ENCODE measurements around the gene LYL1.

LYL1 gene

GRCh38 chr19:13073263-13073662 lies 29.4 kb downstream of the LYL1 start:
- Histone ChIP-seq H3K4me2 (no peak overlapping the region), H3K27me3 (no peaks in the 10 kb centered on the region), H4K20me1 (peaks cover 0 to 61% (median 10%) of the 10 kb centered on the region in 11 experiments; a peak in 8 of 22 replicates), H3K4me3 (no peak overlapping the region), H3K27ac (no peak overlapping the region), H3K9ac (no peak overlapping the region), H3K9me3 (replicated peaks in 1 of 11) (no peaks in the 10 kb centered on the region), H3K4me1 (peaks cover 18 to 77% (median 70%) of the 10 kb centered on the region in 10 experiments), H3K36me3 (peaks cover 0 to 30% (median 19%) of the 10 kb centered on the region in 11 experiments; a peak in 15 of 22 replicates)
- no peak for TF ChIP-seq Cebpa-rat (IDR thresholded peaks at IDR 0.05)

- Histone ChIP-seq H3K9ac (peak overlapping the region in 1 of 11 experiments; percentile 22; a peak in 1 of 22 replicates), H3K27ac (peak overlapping the region in 1 of 11 experiments; percentile 2; a peak in 2 of 22 replicates)
Measured at GRCh38 chr19:13072188-13072908, 30.3 kb downstream of the LYL1 start.

GRCh38 chr19:13071444-13072187 lies 31.0 kb downstream of the LYL1 start:
- H3K27me3 ChIP-seq = no peaks in the 10 kb centered on the region
- peaks cover 0 to 55% (median 6%) of the 10 kb centered on the region in 11 experiments; a peak in 8 of 22 replicates for H4K20me1 ChIP-seq
- H3K27ac ChIP-seq = peak overlapping the region in 2 of 11 experiments; percentile 49 to 62; a peak in 4 of 22 replicates
- H3K9me3 ChIP-seq (replicated peaks in 1 of 11) = no peaks in the 10 kb centered on the region
- H3K4me1 ChIP-seq = peaks cover 15 to 76% (median 72%) of the 10 kb centered on the region in 10 experiments
- TF ChIP-seq Cebpa-rat (IDR thresholded peaks at IDR 0.05) = no peak
- H3K9ac ChIP-seq = 0 out of 22 replicates have a peak overlapping the region, but pooled peaks of 3 of the 11 experiments have one; percentile 22 to 54 (median 28)
- H3K36me3 ChIP-seq = peaks cover 0 to 27% (median 13%) of the 10 kb centered on the region in 11 experiments; a peak in 15 of 22 replicates
- H3K4me2 ChIP-seq = peak overlapping the region in 7 of 11 experiments; percentile 28 to 91 (median 81); a peak in 10 of 22 replicates
- no peak overlapping the region for H3K4me3 ChIP-seq

More at GRCh38 chr19:13072188-13072908, 30.3 kb downstream of the LYL1 start:
- no peak for TF ChIP-seq Cebpa-rat (IDR thresholded peaks at IDR 0.05)
- Histone ChIP-seq H3K4me3 (no peak overlapping the region), H3K4me1 (peaks cover 17 to 76% (median 72%) of the 10 kb centered on the region in 10 experiments), H3K9me3 (replicated peaks in 1 of 11) (no peaks in the 10 kb centered on the region), H3K27me3 (no peaks in the 10 kb centered on the region), H3K36me3 (peaks cover 0 to 27% (median 13%) of the 10 kb centered on the region in 11 experiments; a peak in 15 of 22 replicates), H3K4me2 (peak overlapping the region in 4 of 11 experiments; percentile 12 to 91 (median 56); a peak in 3 of 22 replicates), H4K20me1 (peaks cover 0 to 55% (median 10%) of the 10 kb centered on the region in 11 experiments; a peak in 8 of 22 replicates)

GRCh38 chr19:13070425-13071140 lies 32.1 kb downstream of the LYL1 start:
- Histone ChIP-seq H3K4me1 (peaks cover 20 to 76% (median 72%) of the 10 kb centered on the region in 10 experiments), H4K20me1 (peaks cover 0 to 53% (median under 1%) of the 10 kb centered on the region in 11 experiments; a peak in 6 of 22 replicates), H3K36me3 (peaks cover 0 to 24% (median 13%) of the 10 kb centered on the region in 11 experiments; a peak in 15 of 22 replicates), H3K27me3 (no peaks in the 10 kb centered on the region), H3K4me2 (peak overlapping the region in 10 of 11 experiments; percentile 26 to 91 (median 76); a peak in 19 of 22 replicates), H3K4me3 (no peak overlapping the region), H3K9ac (peak overlapping the region in 5 of 11 experiments; percentile 8 to 54 (median 48); a peak in 8 of 22 replicates), H3K27ac (peak overlapping the region in 8 of 11 experiments; percentile 4 to 62 (median 24); a peak in 10 of 22 replicates), H3K9me3 (replicated peaks in 1 of 11) (no peaks in the 10 kb centered on the region)
- TF ChIP-seq Cebpa-rat (IDR thresholded peaks at IDR 0.05) = no peak

DNA sequence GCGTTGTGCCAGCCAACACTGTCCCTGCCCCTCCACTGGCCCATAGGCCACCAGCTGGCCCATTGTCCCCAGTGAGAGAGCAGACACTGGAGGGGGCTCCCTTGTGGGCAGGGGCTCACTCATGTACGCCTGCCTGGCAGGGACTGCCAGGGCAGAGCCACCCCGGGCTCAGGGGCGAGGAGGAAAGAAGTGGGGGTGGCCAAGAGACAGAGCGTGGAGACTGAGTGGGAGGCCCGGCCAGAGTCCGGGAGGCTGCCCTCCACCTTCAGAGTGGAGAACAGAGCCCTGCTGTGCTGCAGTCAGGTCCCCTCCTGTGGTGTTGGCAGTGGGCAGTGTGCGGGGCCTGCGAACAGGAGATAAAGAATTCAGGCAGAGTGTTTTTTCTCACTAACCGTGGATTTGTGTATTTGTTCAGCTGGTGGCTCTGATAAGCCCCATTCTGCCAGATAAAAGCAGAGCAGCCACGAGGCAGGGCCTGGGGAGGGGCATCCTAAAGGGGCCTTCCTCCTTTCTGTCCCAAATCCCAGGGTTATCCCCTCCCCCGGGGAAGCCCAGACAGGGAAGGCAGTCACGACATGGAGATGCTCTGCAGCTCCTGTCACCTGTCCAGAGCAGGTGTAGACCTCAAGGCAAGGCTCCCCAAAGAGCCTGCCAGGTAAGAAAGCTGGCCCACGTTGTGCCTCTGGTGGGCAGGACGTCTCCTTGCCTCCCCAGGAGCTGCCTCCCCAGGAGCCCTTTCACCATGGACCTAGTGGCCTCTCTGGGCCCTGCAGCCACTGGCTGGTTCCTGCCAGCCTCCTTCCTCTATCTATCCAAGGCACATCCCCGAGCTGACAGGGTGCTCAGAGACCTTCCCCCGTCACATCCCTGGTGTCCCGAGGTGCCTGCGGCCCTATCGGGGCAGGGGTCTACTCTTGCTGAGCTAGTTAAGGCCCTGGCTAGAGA lies 33.0 kb downstream of the LYL1 start:
- H3K4me2 ChIP-seq = peak overlapping the region in 10 of 11 experiments; percentile 26 to 91 (median 76); a peak in 20 of 22 replicates
- no peaks in the 10 kb centered on the region for H3K27me3 ChIP-seq
- H4K20me1 ChIP-seq = peaks cover 0 to 57% (median 0%) of the 10 kb centered on the region in 11 experiments; a peak in 6 of 22 replicates
- no peaks in the 10 kb centered on the region for H3K9me3 ChIP-seq (replicated peaks in 1 of 11)
- H3K36me3 ChIP-seq = peaks cover 0 to 18% (median 10%) of the 10 kb centered on the region in 11 experiments; a peak in 15 of 22 replicates
- no peak overlapping the region for H3K4me3 ChIP-seq
- no peak for TF ChIP-seq Cebpa-rat (IDR thresholded peaks at IDR 0.05)
- peak overlapping the region in 8 of 11 experiments; percentile 18 to 62 (median 24); a peak in 11 of 22 replicates for H3K27ac ChIP-seq
- peaks cover 26 to 78% (median 75%) of the 10 kb centered on the region in 10 experiments for H3K4me1 ChIP-seq
- peak overlapping the region in 6 of 11 experiments; percentile 8 to 54 (median 46); a peak in 10 of 22 replicates for H3K9ac ChIP-seq

DNA sequence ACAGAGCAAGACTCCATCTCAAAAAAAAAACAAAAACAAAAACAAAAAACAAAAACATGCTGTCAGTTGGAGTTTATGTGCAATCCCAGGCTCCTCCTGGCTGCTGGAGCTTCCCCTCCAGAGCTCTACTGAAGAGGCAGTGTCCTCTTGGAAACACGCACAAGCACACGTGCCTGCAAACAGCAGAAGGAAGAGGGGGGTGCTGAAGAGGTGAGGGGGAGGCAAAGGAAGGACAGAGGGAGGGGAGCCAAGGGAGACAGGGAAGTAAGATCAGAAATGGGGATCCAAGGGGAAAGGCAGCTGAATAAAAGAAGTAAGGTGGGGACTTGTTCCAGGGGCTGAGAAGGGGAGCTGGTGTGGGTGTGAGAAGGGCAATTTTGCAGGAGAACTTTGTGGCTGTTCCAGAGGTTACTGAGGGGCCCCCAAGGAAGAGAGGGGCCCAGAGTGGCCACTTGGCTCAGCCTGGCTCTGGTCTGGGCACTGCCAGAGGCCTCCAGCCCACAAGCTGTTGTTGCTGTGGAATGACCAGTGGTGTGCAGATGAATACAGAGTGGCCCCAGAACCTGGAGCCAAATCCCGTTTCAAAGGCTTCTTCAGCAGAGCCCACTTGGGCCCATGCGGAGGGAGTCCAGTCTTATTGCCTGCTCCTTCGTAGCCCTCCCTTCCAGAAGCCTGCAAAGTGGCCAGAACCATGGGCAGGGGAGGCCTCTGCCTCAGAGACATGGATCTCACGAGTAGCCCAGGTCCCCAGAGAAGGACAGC lies 34.4 kb downstream of the LYL1 start:
- Histone ChIP-seq H3K9ac (peak overlapping the region in 3 of 11 experiments; percentile 24 to 54 (median 45); a peak in 2 of 22 replicates), H3K27ac (peak overlapping the region in 2 of 11 experiments; percentile 21 to 62; a peak in 2 of 22 replicates), H3K27me3 (no peaks in the 10 kb centered on the region), H3K9me3 (replicated peaks in 1 of 11) (no peaks in the 10 kb centered on the region), H4K20me1 (peaks cover 0 to 71% (median 8%) of the 10 kb centered on the region in 11 experiments; a peak in 10 of 22 replicates), H3K36me3 (peaks cover 0 to 6% (median 1%) of the 10 kb centered on the region in 11 experiments; a peak in 5 of 22 replicates), H3K4me1 (peaks cover 26 to 92% (median 82%) of the 10 kb centered on the region in 10 experiments), H3K4me3 (no peak overlapping the region), H3K4me2 (peak overlapping the region in 10 of 11 experiments; percentile 18 to 91 (median 76); a peak in 17 of 22 replicates)
- TF ChIP-seq Cebpa-rat (IDR thresholded peaks at IDR 0.05) = no peak
